Measurements from ENCODE around the gene LYRM1.

DNA sequence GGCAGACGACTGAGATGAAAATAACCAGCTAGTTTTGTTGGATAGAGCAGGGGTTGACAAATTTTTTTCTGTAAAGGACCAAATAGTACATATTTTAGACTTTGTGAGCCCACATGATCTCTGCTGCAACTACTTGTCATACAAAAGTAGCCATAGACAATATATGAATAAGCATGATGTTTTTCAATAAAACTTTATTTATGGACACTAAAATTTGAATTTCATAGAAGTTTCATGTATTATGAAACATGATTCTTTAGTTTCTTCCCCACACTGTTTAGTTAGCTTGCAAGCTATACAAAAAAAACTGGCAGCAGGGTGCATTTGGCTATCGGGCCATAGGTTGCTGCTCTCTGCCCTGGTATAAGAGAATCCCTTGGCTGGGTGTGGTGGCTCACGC is 56.6 kb downstream of the LYRM1 start:
- TF ChIP-seq EP300 (IDR thresholded peaks at IDR 0.05) (no peak), POLR2A (IDR thresholded peaks at IDR 0.05) (no peak)
